A549 (cell line): ENCODE results near the gene IL6R. TPM values are rescaled to one million over a fixed set of nuclear protein-coding genes. Genes with fewer than 3 reads are reported as not detected.
A peak's percentile ranks its signal among the peaks of the same experiment; 100 is the strongest.

ENCODE experiments used
- ATAC-seq, 2 experiments: fragments of 200-7000 bp in 1 of 2; fragments of >200 bp in 1 of 2; cut with Nextera tagmentation in 1 of 2; cut with Tn5 transposase in 1 of 2; 3 replicates each; pipeline versions ENCODE4 v1.8.0 to v1.9.1; 2018 to 2020; ENCODE audit warnings: mild to moderate bottlenecking in 1 of 2, moderate library complexity in 1 of 2
- CTCF ChIA-PET: fragments of 300-600 bp; sonication (Branson Sonifier 250); formaldehyde crosslinking; extraction: SDS; loops from one replicate; lab custom pipeline; 2021; ENCODE audit warnings: antibody characterized with exemption, inconsistent platforms; lab: Yijun Ruan, JAX
- POLR2A ChIA-PET: fragments of 350-600 bp; formaldehyde crosslinking; extraction: SDS; loops from one replicate; lab custom pipeline; 2021; ENCODE audit warnings: antibody characterized with exemption, inconsistent platforms; lab: Yijun Ruan, JAX
- DNase-seq, 2 experiments: peaks; one replicate each; pipeline versions ENCODE4 v3.0.0 to v3.0.0-alpha.2; 2011 to 2016; ENCODE audit warnings: low read depth in 1 of 2, low spot score in 1 of 2
- FAIRE-seq: peaks from 2 replicates; lab custom pipeline; 2011; peaks lifted over from hg19 to GRCh38; lab: Jason Lieb, UNC
- H3K27ac ChIP-seq, 2 experiments: fragments of >200 bp; sonication (Bioruptor Twin); formaldehyde crosslinking; 3 replicates each; pipeline ENCODE4 v1.5.1; 2016 to 2017
- H3K4me1 ChIP-seq: fragments of >200 bp; sonication (Bioruptor Twin); formaldehyde crosslinking; 3 replicates; pipeline ENCODE4 v1.6.1; 2016
- H3K4me2 ChIP-seq: fragments of >200 bp; sonication (Bioruptor Twin); formaldehyde crosslinking; 3 replicates; pipeline ENCODE4 v1.6.1; 2016
- H3K4me3 ChIP-seq: fragments of >200 bp; sonication (Bioruptor Twin); formaldehyde crosslinking; 3 replicates; pipeline ENCODE4 v1.5.1; 2016
- H3K9me3 ChIP-seq: fragments of >200 bp; sonication (Bioruptor Twin); formaldehyde crosslinking; 3 replicates; pipeline ENCODE4 v1.6.1; 2016
- CBX8 ChIP-seq: fragments of 200-600 bp; sonication (generic); IDR thresholded peaks from 2 replicates; pipeline ENCODE4 v1.6.1; 2016
- EHMT2 ChIP-seq: fragments of 200-600 bp; sonication (generic); IDR thresholded peaks from 2 replicates; pipeline ENCODE4 v1.6.1; 2016; ENCODE audit warnings: antibody characterized with exemption, low read depth, mild to moderate bottlenecking, moderate library complexity
- ESRRA ChIP-seq: fragments of 150-350 bp; IDR thresholded peaks from 2 replicates; pipeline ENCODE4 v1.6.1; 2014; ENCODE audit warnings: mild to moderate bottlenecking, low read length, borderline replicate concordance
- FOSB ChIP-seq: fragments of 250-450 bp; sonication (Bioruptor Pico); IDR thresholded peaks from 2 replicates; pipeline ENCODE4 v1.5.0; 2020; ENCODE audit warnings: mild to moderate bottlenecking, moderate library complexity
- FOSL2 ChIP-seq, 2 experiments: fragments of 450-650 bp in 1 of 2; fragments of >200 bp in 1 of 2; sonication (Bioruptor Twin) in 1 of 2; formaldehyde crosslinking; IDR thresholded peaks; 2 replicates each; pipeline versions ENCODE4 v1.5.0 to v1.6.1; 2016 to 2020; ENCODE audit warnings: mild to moderate bottlenecking in 1 of 2, moderate library complexity in 1 of 2
- PHF8 ChIP-seq: fragments of 200-600 bp; sonication (generic); IDR thresholded peaks from 2 replicates; pipeline ENCODE4 v1.6.1; 2016; ENCODE audit warnings: low read depth, mild to moderate bottlenecking, antibody characterized with exemption, moderate library complexity, borderline replicate concordance
- ZC3H11A ChIP-seq: fragments of 450-650 bp; IDR thresholded peaks from 2 replicates; pipeline ENCODE4 v1.6.1; 2014; ENCODE audit warnings: antibody characterized with exemption, mild to moderate bottlenecking
- ZFP36 ChIP-seq: fragments of 450-650 bp; IDR thresholded peaks from 2 replicates; pipeline ENCODE4 v1.6.1; 2014; ENCODE audit warnings: borderline replicate concordance; ENCODE audit not compliant: partially characterized antibody
- WGBS: methylation state at CpG from one replicate; pipeline ENCODE4 v1.1.6; 2017; ENCODE audit errors: missing lambda C conversion rate; 5-methylcytosine and 5-hydroxymethylcytosine counted together
- polyA plus RNA-seq, 4 experiments: library from polyadenylated mRNA; depleted of rRNA in 3 of 4; stranded (reverse); fragments of >200 nt; fragmentation: RNase III in 1 of 4; extraction: RNeasy Plus Mini Kit Qiagen cat#74134 plus additional on column Dnase treatment in 1 of 4; gene quantifications; 2 replicates in 3 of 4; 3 replicates in 1 of 4; pipeline ENCODE4 v1.2.3, GENCODE V29; 2011 to 2017
- TF ChIP-seq, protein P1 (sequence below): fragments of >200 bp; sonication (Bioruptor Twin); formaldehyde crosslinking; IDR thresholded peaks from 2 replicates; pipeline ENCODE4 v1.6.1; 2016
- TF ChIP-seq, protein P2 (sequence below): fragments of >200 bp; sonication (Bioruptor Twin); formaldehyde crosslinking; IDR thresholded peaks from 3 replicates; pipeline ENCODE4 v1.5.1; 2016
- TF ChIP-seq, protein P3 (sequence below): fragments of 150-350 bp; IDR thresholded peaks from 2 replicates; pipeline ENCODE4 v1.6.1; 2014; ENCODE audit warnings: low read depth, mild to moderate bottlenecking, low read length
- TF ChIP-seq, protein P4 (sequence below): IDR thresholded peaks from 2 replicates; pipeline ENCODE4 v1.6.1; 2012
- TF ChIP-seq, protein P5 (sequence below): fragments of >200 bp; sonication (Bioruptor Twin); formaldehyde crosslinking; IDR thresholded peaks from 3 replicates; pipeline ENCODE4 v1.6.1; 2016

Gene IL6R
- polyA plus RNA-seq, 2 of the 4 experiments (the other 2 are of a cell fraction) = 2.2 to 2.7 TPM

DNA sequence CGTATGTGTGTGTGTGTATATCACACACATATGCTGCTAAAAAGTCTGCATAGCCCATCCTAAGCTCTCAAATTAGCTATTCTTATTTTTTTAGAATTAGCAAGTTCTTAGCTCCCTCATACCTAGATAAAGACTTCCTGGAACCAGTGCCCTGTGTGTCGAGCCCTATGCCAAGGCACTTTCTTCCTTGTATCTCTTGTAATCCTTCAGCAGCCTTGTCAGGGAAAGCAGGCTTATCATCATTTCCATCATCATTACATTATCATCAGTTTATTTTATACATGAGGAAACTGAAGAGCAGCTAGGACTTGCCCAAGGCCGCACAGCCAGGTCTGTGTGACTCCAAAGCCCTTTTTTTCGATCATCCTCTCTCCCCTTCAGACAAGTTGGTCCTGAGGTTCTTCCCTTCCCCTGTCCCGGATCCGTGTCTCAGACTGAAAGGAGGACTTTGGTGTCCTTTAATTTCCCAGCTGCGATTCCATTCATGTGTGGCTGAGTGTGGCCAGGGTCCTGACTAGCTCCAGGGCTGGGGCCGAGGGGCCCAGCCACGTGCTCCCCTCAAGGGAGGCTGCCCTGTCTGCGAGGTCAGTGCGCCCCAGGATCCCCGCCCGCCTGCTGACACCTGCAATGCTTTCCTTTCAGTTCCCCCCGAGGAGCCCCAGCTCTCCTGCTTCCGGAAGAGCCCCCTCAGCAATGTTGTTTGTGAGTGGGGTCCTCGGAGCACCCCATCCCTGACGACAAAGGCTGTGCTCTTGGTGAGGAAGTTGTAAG, 24.9 kb downstream of the IL6R start:
- DNase-seq (no peak), FAIRE-seq (no peak), ATAC-seq (no peak)
- 92% methylated on average over 13 of the region's 17 CpGs for WGBS
- TF ChIP-seq ZFP36 (no peak), FOSL2 (IDR thresholded peaks at IDR 0.05) (no peak), FOSL2 (CRISPR knock-in tag; IDR thresholded peaks at IDR 0.05) (no peak), ZC3H11A (no peak), ESRRA (no peak), PHF8 (no peak), CBX8 (no peak)
- TF ChIP-seq, protein P1, sequence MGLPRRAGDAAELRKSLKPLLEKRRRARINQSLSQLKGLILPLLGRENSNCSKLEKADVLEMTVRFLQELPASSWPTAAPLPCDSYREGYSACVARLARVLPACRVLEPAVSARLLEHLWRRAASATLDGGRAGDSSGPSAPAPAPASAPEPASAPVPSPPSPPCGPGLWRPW = no peak
- TF ChIP-seq, protein P2, sequence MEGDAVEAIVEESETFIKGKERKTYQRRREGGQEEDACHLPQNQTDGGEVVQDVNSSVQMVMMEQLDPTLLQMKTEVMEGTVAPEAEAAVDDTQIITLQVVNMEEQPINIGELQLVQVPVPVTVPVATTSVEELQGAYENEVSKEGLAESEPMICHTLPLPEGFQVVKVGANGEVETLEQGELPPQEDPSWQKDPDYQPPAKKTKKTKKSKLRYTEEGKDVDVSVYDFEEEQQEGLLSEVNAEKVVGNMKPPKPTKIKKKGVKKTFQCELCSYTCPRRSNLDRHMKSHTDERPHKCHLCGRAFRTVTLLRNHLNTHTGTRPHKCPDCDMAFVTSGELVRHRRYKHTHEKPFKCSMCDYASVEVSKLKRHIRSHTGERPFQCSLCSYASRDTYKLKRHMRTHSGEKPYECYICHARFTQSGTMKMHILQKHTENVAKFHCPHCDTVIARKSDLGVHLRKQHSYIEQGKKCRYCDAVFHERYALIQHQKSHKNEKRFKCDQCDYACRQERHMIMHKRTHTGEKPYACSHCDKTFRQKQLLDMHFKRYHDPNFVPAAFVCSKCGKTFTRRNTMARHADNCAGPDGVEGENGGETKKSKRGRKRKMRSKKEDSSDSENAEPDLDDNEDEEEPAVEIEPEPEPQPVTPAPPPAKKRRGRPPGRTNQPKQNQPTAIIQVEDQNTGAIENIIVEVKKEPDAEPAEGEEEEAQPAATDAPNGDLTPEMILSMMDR = no peak
- TF ChIP-seq, protein P3, sequence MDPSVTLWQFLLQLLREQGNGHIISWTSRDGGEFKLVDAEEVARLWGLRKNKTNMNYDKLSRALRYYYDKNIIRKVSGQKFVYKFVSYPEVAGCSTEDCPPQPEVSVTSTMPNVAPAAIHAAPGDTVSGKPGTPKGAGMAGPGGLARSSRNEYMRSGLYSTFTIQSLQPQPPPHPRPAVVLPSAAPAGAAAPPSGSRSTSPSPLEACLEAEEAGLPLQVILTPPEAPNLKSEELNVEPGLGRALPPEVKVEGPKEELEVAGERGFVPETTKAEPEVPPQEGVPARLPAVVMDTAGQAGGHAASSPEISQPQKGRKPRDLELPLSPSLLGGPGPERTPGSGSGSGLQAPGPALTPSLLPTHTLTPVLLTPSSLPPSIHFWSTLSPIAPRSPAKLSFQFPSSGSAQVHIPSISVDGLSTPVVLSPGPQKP = no peak
- TF ChIP-seq, protein P4, sequence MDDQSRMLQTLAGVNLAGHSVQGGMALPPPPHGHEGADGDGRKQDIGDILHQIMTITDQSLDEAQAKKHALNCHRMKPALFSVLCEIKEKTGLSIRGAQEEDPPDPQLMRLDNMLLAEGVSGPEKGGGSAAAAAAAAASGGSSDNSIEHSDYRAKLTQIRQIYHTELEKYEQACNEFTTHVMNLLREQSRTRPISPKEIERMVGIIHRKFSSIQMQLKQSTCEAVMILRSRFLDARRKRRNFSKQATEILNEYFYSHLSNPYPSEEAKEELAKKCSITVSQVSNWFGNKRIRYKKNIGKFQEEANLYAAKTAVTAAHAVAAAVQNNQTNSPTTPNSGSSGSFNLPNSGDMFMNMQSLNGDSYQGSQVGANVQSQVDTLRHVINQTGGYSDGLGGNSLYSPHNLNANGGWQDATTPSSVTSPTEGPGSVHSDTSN = no peak
- TF ChIP-seq, protein P5, sequence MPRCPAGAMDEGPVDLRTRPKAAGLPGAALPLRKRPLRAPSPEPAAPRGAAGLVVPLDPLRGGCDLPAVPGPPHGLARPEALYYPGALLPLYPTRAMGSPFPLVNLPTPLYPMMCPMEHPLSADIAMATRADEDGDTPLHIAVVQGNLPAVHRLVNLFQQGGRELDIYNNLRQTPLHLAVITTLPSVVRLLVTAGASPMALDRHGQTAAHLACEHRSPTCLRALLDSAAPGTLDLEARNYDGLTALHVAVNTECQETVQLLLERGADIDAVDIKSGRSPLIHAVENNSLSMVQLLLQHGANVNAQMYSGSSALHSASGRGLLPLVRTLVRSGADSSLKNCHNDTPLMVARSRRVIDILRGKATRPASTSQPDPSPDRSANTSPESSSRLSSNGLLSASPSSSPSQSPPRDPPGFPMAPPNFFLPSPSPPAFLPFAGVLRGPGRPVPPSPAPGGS = no peak
- no peaks in the 10 kb centered on the region for H3K9me3 ChIP-seq
- no peak overlapping the region for H3K27ac ChIP-seq
- no peak overlapping the region for H3K4me2 ChIP-seq
- H3K4me3 ChIP-seq = no peak overlapping the region
- POLR2A ChIA-PET = no interaction called here
- CTCF ChIA-PET = interaction anchor here (0.8 to 3.2 kb wide), 8 partner anchors 10 to 104 kb away, joined by 3 to 13 read pairs (median 4); partner anchors contain the start of gene IL6R
- H3K4me1 ChIP-seq = peaks cover 33% of the 10 kb centered on the region

DNA sequence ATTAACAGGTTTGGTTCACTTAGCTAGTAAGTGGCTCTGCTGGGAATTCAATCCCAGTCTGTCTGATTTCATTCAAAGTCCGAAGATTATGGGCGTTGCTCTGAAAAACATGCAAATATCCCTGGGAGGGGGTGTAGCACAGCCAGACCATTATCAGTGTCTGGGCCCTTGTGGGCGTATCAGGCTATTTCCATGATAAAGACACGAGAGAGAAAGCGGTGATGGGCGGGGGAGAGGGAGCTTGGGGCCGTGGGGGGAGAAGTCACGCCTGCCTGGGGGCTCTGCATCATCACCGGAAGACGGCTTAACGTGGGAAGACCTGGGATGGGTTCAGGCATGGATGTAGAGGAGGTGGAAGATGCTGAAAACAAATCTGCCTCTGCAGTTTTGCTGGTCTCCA, 25.8 kb downstream of the IL6R start:
- CTCF ChIA-PET = interaction anchor here (0.6 to 3.2 kb wide), 7 partner anchors 10 to 105 kb away, joined by 3 to 13 read pairs (median 5); no protein-coding TSS in a partner anchor
- TF ChIP-seq FOSB (CRISPR knock-in tag) = no peak
- TF ChIP-seq, all 56 proteins: peak for 0
- Histone ChIP-seq H3K4me2 (no peak overlapping the region; the same call in 2 of the 3 replicates), H3K27ac (no peak overlapping the region), H3K9me3 (no peaks in the 10 kb centered on the region), H3K4me1 (peaks cover 33% of the 10 kb centered on the region), H3K4me3 (no peak overlapping the region)
- FAIRE-seq = no peak
- POLR2A ChIA-PET = interaction anchor here (1.7 kb wide), 1 partner anchor 11 kb away, joined by 4 read pairs; no protein-coding TSS in a partner anchor
- no peak for DNase-seq
- 87% methylated on average over 11 of the region's 11 CpGs for WGBS
- no peak for ATAC-seq

DNA sequence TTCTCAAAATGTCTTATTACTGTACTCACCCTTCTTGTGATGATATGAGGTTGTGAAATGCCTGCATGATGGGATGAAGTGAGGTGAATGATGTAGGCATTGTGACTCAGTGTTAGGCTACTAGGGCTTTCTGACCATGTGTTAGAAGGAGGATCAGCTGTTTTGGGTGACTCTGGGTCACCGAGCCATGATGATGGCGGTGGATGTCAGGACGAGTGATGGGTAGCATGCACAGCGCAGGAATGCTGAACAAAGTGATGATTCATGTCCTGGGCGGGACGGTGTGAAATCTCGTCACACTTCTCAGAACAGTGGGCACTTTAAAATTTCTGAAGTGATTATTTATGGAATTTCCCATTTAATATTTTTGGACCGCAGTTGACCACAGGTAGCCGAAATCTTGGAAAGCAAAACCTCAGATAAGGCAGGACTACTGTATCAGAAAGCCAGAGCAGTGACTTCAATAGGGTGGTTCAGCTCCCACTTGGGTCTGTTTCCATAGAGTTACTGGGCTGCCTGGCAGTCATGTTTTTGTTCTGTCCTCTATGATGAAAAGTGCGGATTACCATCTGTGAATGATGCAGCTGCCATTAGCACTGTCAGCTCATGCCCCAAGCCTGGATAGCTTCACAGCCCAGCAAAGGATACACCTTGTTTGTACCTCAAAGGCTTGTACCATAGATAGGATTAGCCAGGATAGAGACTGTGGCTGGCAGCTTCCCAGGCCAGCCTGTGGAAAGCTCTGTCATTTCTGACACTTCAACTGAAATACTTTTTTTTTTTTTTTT, 26.6 kb downstream of the IL6R start:
- H3K4me1 ChIP-seq = peaks cover 31% of the 10 kb centered on the region
- peak in 1 of 2 experiments; percentile 42 for DNase-seq
- H3K27ac ChIP-seq = no peak overlapping the region
- no peak for TF ChIP-seq FOSL2 (IDR thresholded peaks at IDR 0.05)
- TF ChIP-seq FOSL2 (CRISPR knock-in tag; IDR thresholded peaks at IDR 0.05) = peak; percentile 20; the same call in 1 of the 2 replicates
- no peak for TF ChIP-seq EHMT2
- ChIA-PET POLR2A (interaction anchor here (1.2 to 1.7 kb wide), 2 partner anchors 12 to 26 kb away, joined by 3 to 4 read pairs; partner anchors contain the start of gene IL6R), CTCF (interaction anchor here (1.0 to 1.9 kb wide), 5 partner anchors 10 to 107 kb away, joined by 3 to 6 read pairs (median 3); no protein-coding TSS in a partner anchor)
- no peaks in the 10 kb centered on the region for H3K9me3 ChIP-seq
- no peak for FAIRE-seq
- no peak overlapping the region for H3K4me2 ChIP-seq
- 69% methylated on average over 10 of the region's 10 CpGs for WGBS
- ATAC-seq = peak; percentile 43 to 72
- no peak overlapping the region for H3K4me3 ChIP-seq
